ENCODE results near the gene MAGEF1.
"Not testable (repeated sequence)": the region's sequence is repeated elsewhere in the genome, so short reads cannot be mapped to it uniquely, and the experiment has no call there.

MAGEF1 gene

DNA sequence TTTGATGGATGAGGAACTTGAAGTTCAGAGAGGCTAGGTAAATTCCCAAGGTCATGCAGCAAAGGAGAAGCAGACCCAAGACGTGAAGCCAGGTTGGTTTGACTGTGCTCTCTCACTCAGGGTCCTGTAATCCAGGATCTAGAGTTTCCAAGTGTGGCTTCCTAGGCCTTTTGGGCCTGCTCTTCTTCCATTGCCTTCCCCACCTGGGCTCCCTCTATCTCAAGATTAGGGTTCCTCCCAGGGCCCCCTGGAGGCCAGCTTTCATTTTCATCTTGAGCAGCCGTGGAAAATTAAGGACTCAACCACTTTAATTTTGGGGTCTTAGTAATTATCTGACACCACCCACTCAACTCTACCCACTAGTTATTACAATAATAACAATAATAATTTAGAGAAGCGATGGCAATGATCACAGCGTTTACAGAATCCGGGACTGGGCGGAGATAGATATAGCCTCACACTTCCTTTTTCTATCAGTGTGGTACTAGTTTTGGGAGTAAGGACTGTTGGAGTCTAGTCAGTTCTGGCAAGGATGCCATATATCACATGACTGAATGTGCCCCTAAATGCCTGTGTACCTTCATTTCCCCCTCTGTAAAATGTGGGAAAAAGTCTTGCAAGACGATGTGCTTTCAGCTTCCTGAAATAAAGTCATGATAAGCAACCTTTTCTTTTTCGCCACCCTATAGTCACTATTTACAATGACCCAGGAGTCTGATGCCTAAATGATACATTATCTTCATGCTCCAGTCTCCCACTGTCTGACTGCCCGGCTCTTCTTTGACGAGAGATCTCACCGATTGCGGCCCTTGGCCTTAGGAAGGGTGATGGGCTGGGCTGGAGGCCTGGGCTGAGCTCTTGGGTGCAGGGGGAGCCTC is 30.2 kb upstream of the MAGEF1 start:
- DNase-seq, result no peak

- DNase-seq, result no peak
These were observed 29.3 kb upstream of the MAGEF1 start for GRCh38 chr3:184741259-184741556.

DNA sequence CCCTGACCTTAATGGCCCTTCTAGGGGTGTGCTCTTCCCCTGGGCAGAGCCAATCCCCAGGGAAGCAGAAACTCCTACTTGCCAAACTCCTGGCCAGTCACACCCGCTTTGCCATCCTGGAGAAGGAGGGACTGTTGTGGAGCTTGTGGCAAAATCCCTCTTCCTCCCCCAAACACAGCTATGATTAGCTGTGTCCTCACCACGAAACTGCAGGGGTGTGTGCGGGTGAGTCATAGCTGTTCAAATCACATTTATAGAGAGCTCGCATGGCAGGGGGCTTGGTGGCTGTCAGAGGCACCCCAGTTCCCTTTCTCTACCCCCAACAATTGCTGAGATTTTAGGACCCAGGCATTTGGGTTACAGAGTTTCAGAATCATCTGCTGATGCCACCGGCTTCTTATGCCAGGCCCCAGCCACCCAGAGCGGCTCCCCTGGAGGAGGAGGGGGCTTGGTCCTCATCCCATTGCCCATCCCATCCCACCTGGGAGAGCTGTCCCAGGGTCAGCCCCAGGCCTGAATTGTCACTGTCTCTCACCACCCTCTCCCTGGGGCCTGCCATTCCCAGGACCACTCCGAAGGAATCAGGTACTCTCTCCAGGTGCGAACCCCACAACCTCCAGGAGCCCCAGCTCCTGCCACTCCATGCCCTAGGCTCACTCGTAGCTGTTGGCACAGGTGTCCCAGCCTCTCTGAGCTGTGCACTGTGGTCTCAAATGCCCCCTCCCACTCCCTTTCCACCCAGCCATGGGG is 28.8 kb upstream of the MAGEF1 start:
- DNase-seq, result peak; percentile 17 to 33

GRCh38 chr3:184739594-184740505 is 28.0 kb upstream of the MAGEF1 start:
- no peak for DNase-seq

- DNase-seq, result no peak
These were observed 27.1 kb upstream of the MAGEF1 start for GRCh38 chr3:184738982-184739381.

- DNase-seq, result no peak
These were observed 26.6 kb upstream of the MAGEF1 start for GRCh38 chr3:184738506-184738890.

GRCh38 chr3:184737641-184738505 is 26.0 kb upstream of the MAGEF1 start:
- no peak for DNase-seq

DNA sequence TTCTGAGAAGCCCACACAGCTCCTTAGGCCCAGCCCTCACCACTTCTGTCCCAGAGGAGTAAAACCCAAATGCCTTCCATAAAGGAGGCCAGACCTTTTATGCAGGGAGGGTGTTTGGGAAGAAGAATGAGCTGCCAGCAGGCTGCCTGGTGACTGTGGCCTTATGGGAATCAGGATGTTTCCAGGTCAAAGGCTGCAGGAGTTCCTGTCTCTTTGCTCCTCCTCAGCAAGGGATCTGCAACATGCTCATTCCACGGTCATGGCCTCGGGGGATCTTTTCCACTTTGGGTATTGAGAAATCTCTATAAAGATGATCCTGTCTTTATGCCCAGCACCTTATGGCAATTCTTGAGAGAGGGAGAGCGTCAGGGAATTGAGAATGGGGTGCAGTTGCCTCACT is 25.2 kb upstream of the MAGEF1 start:
- no peak for DNase-seq

DNA sequence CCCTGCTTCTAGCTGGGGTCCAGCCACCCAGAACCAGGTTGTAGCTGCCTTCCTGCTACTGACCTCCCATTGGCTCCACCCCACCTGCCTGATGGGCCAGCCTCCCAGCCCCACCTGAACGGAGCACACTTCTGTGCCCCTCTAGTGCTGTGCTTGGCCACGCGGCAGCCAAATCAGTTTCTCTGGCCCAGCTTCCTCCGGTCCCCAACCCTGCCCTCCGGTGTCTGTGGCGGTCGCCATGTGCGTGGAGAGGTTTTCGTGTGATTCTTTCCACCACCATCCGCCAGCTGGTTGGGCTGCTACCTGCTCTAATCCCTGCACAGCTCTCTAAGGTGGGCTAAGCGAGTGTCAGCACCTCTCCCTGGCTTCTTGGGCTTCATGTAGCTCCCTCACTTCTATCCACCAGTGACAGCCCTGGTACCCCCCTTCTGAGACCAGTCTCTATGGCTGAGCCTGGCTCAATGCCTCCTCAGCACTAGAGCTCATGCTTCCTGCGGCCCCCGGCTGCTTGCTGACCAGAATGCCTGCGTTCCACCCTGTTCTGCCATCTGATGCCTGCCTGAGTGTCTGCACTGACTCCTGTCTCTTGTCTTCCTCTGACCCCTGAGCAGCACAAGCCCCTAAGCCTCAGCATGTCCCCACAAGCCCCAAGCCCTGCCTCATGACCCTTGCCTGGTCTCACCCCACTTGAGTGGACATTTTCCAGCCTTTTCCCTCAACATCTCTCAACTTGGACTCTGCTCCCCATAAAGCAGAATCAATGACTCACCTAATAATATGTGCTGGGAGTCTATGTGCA is 23.2 kb upstream of the MAGEF1 start:
- no peak for DNase-seq

- no peak for DNase-seq
These were observed 22.2 kb upstream of the MAGEF1 start for GRCh38 chr3:184733971-184734608.

- no peak for DNase-seq
These were observed 21.3 kb upstream of the MAGEF1 start for GRCh38 chr3:184733181-184733580.

- DNase-seq, result no peak
These were observed 20.1 kb upstream of the MAGEF1 start for GRCh38 chr3:184731786-184732537.

DNA sequence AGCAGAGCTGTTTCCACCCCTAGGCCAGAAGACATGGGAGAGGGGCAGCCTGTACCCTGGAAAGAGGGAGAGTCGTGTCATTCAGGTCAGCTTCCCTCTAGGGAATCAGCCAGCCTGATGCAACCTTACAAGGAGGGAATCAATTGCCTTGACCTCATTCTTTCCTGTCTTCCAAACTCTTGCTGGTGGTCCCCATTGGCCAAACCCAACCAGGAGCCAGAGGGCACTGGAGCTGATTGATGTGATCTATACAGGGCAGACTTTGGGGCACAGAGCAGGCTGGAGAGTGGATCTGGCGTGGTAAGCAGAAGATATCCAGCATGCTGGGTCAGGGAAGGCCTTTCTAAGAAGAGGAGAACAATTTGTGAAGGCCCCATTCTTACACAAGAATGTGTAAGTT is 19.1 kb upstream of the MAGEF1 start:
- no peak for DNase-seq

DNA sequence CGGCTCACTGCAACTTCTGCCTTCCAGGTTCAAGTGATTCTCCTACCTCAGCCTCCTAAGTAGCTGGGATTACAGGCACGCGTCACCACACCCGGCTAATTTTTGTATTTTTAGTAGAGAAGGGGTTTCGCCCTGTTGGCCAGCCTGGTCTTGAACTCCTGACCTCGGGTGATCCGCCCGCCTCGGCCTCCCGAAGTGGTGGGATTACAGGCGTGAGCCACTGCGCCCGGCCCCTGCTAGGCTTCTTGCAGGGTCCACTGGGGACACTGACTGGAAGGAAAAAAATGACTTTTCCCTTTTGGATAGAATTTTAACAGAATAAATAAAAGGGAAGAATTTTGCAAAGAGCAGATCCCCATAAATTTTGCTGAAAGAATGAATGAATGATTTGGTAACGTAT is 17.3 kb upstream of the MAGEF1 start:
- DNase-seq, result not testable (repeated sequence)

DNA sequence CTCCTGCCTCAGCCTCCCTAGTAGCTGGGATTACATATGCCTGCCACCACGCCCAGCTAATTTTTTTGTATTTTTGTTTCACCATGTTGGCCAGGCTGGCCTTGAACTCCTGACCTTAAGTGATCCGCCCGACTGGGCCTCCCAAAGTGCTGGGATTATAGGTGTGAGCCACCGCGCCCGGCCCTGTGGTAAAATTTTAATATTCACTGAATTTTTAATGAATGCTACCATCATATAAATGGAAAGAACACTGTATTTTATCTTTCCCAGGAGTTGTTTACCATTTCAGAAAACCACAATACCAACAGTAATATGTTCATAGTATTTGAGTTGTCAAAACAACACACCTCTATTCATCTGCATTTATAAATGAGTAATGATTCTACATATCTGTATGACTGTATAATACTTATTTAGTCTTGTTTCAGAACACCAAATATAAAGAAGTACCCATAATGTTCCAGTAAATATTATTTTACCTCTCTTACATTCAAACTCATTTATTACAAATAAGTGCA is 16.2 kb upstream of the MAGEF1 start:
- no peak for DNase-seq

GRCh38 chr3:184727357-184728009 is 15.6 kb upstream of the MAGEF1 start:
- DNase-seq, result peak; percentile 70 to 78

GRCh38 chr3:184726497-184726896 is 14.6 kb upstream of the MAGEF1 start:
- no peak for DNase-seq

DNA sequence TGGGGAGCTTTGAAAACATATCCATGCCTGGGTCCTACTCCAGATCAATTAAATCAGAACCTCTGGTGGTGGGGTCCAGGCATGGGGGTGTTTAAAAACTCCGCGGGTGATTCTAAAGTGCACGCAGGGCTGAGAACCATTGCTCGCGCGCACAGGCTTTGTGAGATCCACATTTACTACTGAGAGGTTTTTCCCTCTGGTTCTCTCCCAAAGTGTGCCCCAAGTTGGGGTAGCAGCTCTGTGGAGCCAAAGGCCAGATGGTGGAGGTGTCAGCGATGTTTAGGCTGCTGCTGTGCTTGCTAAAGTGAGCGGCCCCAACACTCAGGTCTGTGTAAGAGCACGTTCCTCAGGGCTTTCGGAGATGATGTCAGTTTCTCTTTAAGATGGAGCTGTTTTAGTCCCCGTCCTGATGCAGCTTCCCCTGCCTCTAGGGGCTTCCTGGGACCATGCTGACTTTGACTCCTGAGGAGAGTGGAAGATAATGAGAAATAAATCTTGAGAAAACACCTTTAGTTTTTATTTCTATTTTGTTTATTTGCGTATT is 13.4 kb upstream of the MAGEF1 start:
- DNase-seq, result no peak

GRCh38 chr3:184724699-184725098 is 12.8 kb upstream of the MAGEF1 start:
- DNase-seq, result no peak

All from Kasumi-1 (cell line).